Measurements from ENCODE around the gene MEIOC. TPM values are rescaled to one million over a fixed set of nuclear protein-coding genes. Genes with fewer than 3 reads are reported as not detected.

MEIOC gene
- total and polyA plus RNA-seq, 2 of the 8 experiments (the other 6 are each of a cell fraction or from before 2014, with no cell fraction given): 4.2 to 4.8 TPM

DNA sequence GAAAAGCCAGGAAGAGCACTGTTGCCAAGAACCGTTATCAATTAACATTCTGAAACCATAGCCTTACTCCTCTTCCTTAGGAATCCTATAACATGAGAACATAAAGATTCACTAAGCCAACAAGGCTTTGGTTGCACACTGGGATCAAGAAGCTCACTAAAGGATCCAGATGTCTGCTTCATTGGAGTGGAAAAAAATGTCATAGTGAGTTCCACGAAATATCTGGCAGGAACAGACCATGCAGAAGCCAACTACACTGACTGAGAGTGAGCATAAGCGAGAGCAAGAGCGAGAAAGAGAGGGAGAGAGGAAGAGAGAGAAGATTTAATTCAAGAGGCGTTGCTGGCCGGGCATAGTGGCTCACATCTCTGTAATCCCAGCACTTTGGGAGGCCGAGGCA lies 13.4 kb upstream of the MEIOC start (continued):
- TF ChIP-seq, protein P1, sequence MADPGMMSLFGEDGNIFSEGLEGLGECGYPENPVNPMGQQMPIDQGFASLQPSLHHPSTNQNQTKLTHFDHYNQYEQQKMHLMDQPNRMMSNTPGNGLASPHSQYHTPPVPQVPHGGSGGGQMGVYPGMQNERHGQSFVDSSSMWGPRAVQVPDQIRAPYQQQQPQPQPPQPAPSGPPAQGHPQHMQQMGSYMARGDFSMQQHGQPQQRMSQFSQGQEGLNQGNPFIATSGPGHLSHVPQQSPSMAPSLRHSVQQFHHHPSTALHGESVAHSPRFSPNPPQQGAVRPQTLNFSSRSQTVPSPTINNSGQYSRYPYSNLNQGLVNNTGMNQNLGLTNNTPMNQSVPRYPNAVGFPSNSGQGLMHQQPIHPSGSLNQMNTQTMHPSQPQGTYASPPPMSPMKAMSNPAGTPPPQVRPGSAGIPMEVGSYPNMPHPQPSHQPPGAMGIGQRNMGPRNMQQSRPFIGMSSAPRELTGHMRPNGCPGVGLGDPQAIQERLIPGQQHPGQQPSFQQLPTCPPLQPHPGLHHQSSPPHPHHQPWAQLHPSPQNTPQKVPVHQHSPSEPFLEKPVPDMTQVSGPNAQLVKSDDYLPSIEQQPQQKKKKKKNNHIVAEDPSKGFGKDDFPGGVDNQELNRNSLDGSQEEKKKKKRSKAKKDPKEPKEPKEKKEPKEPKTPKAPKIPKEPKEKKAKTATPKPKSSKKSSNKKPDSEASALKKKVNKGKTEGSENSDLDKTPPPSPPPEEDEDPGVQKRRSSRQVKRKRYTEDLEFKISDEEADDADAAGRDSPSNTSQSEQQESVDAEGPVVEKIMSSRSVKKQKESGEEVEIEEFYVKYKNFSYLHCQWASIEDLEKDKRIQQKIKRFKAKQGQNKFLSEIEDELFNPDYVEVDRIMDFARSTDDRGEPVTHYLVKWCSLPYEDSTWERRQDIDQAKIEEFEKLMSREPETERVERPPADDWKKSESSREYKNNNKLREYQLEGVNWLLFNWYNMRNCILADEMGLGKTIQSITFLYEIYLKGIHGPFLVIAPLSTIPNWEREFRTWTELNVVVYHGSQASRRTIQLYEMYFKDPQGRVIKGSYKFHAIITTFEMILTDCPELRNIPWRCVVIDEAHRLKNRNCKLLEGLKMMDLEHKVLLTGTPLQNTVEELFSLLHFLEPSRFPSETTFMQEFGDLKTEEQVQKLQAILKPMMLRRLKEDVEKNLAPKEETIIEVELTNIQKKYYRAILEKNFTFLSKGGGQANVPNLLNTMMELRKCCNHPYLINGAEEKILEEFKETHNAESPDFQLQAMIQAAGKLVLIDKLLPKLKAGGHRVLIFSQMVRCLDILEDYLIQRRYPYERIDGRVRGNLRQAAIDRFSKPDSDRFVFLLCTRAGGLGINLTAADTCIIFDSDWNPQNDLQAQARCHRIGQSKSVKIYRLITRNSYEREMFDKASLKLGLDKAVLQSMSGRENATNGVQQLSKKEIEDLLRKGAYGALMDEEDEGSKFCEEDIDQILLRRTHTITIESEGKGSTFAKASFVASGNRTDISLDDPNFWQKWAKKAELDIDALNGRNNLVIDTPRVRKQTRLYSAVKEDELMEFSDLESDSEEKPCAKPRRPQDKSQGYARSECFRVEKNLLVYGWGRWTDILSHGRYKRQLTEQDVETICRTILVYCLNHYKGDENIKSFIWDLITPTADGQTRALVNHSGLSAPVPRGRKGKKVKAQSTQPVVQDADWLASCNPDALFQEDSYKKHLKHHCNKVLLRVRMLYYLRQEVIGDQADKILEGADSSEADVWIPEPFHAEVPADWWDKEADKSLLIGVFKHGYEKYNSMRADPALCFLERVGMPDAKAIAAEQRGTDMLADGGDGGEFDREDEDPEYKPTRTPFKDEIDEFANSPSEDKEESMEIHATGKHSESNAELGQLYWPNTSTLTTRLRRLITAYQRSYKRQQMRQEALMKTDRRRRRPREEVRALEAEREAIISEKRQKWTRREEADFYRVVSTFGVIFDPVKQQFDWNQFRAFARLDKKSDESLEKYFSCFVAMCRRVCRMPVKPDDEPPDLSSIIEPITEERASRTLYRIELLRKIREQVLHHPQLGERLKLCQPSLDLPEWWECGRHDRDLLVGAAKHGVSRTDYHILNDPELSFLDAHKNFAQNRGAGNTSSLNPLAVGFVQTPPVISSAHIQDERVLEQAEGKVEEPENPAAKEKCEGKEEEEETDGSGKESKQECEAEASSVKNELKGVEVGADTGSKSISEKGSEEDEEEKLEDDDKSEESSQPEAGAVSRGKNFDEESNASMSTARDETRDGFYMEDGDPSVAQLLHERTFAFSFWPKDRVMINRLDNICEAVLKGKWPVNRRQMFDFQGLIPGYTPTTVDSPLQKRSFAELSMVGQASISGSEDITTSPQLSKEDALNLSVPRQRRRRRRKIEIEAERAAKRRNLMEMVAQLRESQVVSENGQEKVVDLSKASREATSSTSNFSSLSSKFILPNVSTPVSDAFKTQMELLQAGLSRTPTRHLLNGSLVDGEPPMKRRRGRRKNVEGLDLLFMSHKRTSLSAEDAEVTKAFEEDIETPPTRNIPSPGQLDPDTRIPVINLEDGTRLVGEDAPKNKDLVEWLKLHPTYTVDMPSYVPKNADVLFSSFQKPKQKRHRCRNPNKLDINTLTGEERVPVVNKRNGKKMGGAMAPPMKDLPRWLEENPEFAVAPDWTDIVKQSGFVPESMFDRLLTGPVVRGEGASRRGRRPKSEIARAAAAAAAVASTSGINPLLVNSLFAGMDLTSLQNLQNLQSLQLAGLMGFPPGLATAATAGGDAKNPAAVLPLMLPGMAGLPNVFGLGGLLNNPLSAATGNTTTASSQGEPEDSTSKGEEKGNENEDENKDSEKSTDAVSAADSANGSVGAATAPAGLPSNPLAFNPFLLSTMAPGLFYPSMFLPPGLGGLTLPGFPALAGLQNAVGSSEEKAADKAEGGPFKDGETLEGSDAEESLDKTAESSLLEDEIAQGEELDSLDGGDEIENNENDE (IDR thresholded peaks at IDR 0.05; ENCODE audit: insufficient replicate concordance, low read length): no peak
- no peak for TF ChIP-seq SAP30 (IDR thresholded peaks at IDR 0.05; ENCODE audit: insufficient read depth, insufficient replicate concordance, low read length)
- no peak for TF ChIP-seq KDM4A (IDR thresholded peaks at IDR 0.05; ENCODE audit: low read depth, low read length, severe bottlenecking)
- TF ChIP-seq BACH1 (IDR thresholded peaks at IDR 0.05; ENCODE audit: low read length): no peak
- no peak for TF ChIP-seq TEAD4 (IDR thresholded peaks at IDR 0.05; ENCODE audit: low read depth, low read length)
- TF ChIP-seq MAFK (IDR thresholded peaks at IDR 0.05; ENCODE audit: low read depth, low read length): no peak
- no peak for TF ChIP-seq RBBP5 (IDR thresholded peaks at IDR 0.05; ENCODE audit: borderline replicate concordance, low read depth, low read length)
- TF ChIP-seq NRF1 (IDR thresholded peaks at IDR 0.05; ENCODE audit: low read depth, low read length): no peak
- no peak for TF ChIP-seq SUZ12 (IDR thresholded peaks at IDR 0.05; ENCODE audit: low read length)
- TF ChIP-seq ZNF274 (IDR thresholded peaks at IDR 0.05; ENCODE audit: borderline replicate concordance, extremely low read depth, low read length): no peak

Data from H1 (cell line).